Lung (tissue), 12 donors: ENCODE measurements around the gene RTKN2. TPM values are rescaled to one million over a fixed set of nuclear protein-coding genes. Genes with fewer than 3 reads are reported as not detected.
"Not testable (repeated sequence)": the region's sequence is repeated elsewhere in the genome, so short reads cannot be mapped to it uniquely, and the experiment has no call there.

ENCODE experiments used
- ATAC-seq: fragments of 200-7000 bp; cut with Tn5 transposase; one replicate; pipeline ENCODE4 v1.9.1; 2020; ENCODE audit warnings: moderate number of reproducible peaks; ENCODE audit not compliant: insufficient read depth, low FRiP score
- DNase-seq, 3 donors: peaks; one replicate each; pipeline ENCODE4 v3.0.0-alpha.2; 2013 to 2017
- H3K27ac ChIP-seq, 2 donors: one replicate each; pipeline ENCODE4 v1.5.1; 2013; ENCODE audit warnings: mild to moderate bottlenecking in 2 of 2, moderate library complexity in 2 of 2, control low read depth in 1 of 2, inconsistent platforms in 1 of 2, low read depth in 1 of 2, low read length in 1 of 2
- H3K27me3 ChIP-seq, 3 donors: one replicate each; pipeline ENCODE4 v1.5.1; 2013; ENCODE audit warnings: low read length in 2 of 3; ENCODE audit not compliant: control insufficient read depth in 3 of 3, insufficient read depth in 3 of 3
- H3K36me3 ChIP-seq, 4 donors: one replicate each; pipeline ENCODE4 v1.5.1; 2013; ENCODE audit warnings: low read length in 4 of 4, mild to moderate bottlenecking in 1 of 4, moderate library complexity in 1 of 4; ENCODE audit not compliant: control insufficient read depth in 4 of 4, insufficient read depth in 4 of 4
- H3K4me1 ChIP-seq, 5 donors: one replicate each; pipeline ENCODE4 v1.5.1; 2013; ENCODE audit warnings: low read length in 5 of 5, mild to moderate bottlenecking in 2 of 5, moderate library complexity in 1 of 5; ENCODE audit not compliant: control insufficient read depth in 5 of 5, insufficient read depth in 5 of 5
- H3K4me3 ChIP-seq: one replicate; pipeline ENCODE4 v1.5.1; 2013; ENCODE audit warnings: mild to moderate bottlenecking, control low read depth, moderate library complexity
- H3K9ac ChIP-seq, 2 donors: one replicate each; pipeline ENCODE4 v1.5.1; 2013; ENCODE audit warnings: low read length in 2 of 2, control low read depth in 1 of 2; ENCODE audit not compliant: insufficient read depth in 1 of 2
- H3K9me3 ChIP-seq, 4 donors: one replicate each; pipeline ENCODE4 v1.5.1; 2013; ENCODE audit warnings: low read length in 3 of 4, mild to moderate bottlenecking in 1 of 4, moderate library complexity in 1 of 4; ENCODE audit not compliant: control insufficient read depth in 4 of 4, insufficient read depth in 3 of 4
- CTCF ChIP-seq: IDR thresholded peaks from 2 replicates; pipeline ENCODE4 v1.5.1; 2012; ENCODE audit warnings: mild to moderate bottlenecking; ENCODE audit errors: control extremely low read depth, extremely low read depth
- WGBS, 2 donors: extraction: QIAGEN DNeasy Blood & Tissue Kit; methylation state at CpG; one replicate each; pipeline ENCODE4 v1.1.7; 2013; 5-methylcytosine and 5-hydroxymethylcytosine counted together
- polyA plus RNA-seq, 2 donors: library from polyadenylated mRNA; stranded (reverse); fragments of 200-250 nt; gene quantifications; one replicate each; pipeline ENCODE4 v1.2.1, GENCODE V29; 2013
- total RNA-seq, 2 donors: library from RNA; depleted of rRNA in 1 of 2; stranded (reverse); fragments of >200 nt in 1 of 2; gene quantifications; one replicate each; pipeline ENCODE4 v1.2.1, GENCODE V29; 2014 to 2021
- donor health status: control.
- donor health status: control.
- donor health status: Bipolar disorder and iron deficiency.
- donor health status: healthy.
- donor health status: DM: yes; HTN: yes; CAD: no.

RTKN2 gene
- total and polyA plus RNA-seq, 4 donors, result 3.7 to 34.7 (median 16.8) TPM

- Histone ChIP-seq H3K27ac (no peak overlapping the region), H3K9ac (no peak overlapping the region), H3K9me3 (peaks cover 0 to 4% (median 0%) of the 10 kb centered on the region in 4 donors), H3K36me3 (no peaks in the 10 kb centered on the region), H3K27me3 (no peaks in the 10 kb centered on the region), H3K4me1 (peaks cover 0 to 2% (median 0%) of the 10 kb centered on the region in 5 donors), H3K4me3 (no peak overlapping the region)
- ATAC-seq, result no peak
- 96% methylated on average over 7 of the region's 7 CpGs for WGBS, 2 donors
- DNase-seq, result no peak
- no peak for TF ChIP-seq CTCF
Observed at GRCh38 chr10:62303922-62304321, 35.3 kb upstream of the RTKN2 start.

GRCh38 chr10:62302760-62303159 lies 34.1 kb upstream of the RTKN2 start:
- ATAC-seq, result no peak
- TF ChIP-seq CTCF, result no peak

DNA sequence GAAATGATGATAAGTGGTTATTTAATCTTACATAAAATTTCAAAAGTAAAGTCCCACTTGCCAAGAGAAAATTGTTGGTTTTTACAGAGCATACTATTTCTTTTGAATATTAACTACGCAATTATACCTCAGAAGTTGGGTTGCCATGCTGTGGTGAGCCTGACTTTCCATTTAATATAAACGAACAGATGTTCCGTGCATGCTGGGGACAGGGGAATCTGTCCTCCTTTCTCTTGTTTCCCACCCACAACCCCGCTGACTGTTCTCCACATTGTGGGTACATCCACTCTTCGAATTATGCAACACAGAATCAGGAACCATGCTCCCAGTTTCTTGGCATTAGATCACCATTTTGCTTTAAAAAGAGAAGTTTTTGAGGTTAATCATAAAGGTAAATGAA lies 29.2 kb upstream of the RTKN2 start:
- Histone ChIP-seq H3K27me3 (no peaks in the 10 kb centered on the region), H3K36me3 (no peaks in the 10 kb centered on the region), H3K27ac (no peak overlapping the region), H3K4me1 (no peaks in the 10 kb centered on the region), H3K9me3 (no peaks in the 10 kb centered on the region), H3K9ac (no peak overlapping the region), H3K4me3 (no peak overlapping the region)
- 68 to 72% methylated on average over 5 of the region's 5 CpGs for WGBS, 2 donors
- ATAC-seq (no peak), DNase-seq (no peak)
- no peak for TF ChIP-seq CTCF

More at GRCh38 chr10:62302760-62303159, 34.1 kb upstream of the RTKN2 start:
- Histone ChIP-seq H3K4me1 (peaks cover 0 to 2% (median 0%) of the 10 kb centered on the region in 5 donors), H3K4me3 (no peak overlapping the region), H3K9ac (no peak overlapping the region), H3K9me3 (peaks cover 0 to 4% (median 0%) of the 10 kb centered on the region in 4 donors), H3K27ac (no peak overlapping the region), H3K27me3 (no peaks in the 10 kb centered on the region), H3K36me3 (no peaks in the 10 kb centered on the region)
- DNase-seq, result no peak
- 90 to 97% methylated on average over 4 of the region's 4 CpGs for WGBS, 2 donors

- no peaks in the 10 kb centered on the region for H3K27me3 ChIP-seq
- DNase-seq (no peak), ATAC-seq (no peak)
- no peaks in the 10 kb centered on the region for H3K4me1 ChIP-seq
- no peak overlapping the region for H3K4me3 ChIP-seq
- H3K36me3 ChIP-seq, result no peaks in the 10 kb centered on the region
- no peak for TF ChIP-seq CTCF
- no peak overlapping the region for H3K27ac ChIP-seq
- H3K9me3 ChIP-seq, result peaks cover 0 to 2% (median 0%) of the 10 kb centered on the region in 4 donors
- no peak overlapping the region for H3K9ac ChIP-seq
Observed at GRCh38 chr10:62284221-62284620, 15.6 kb upstream of the RTKN2 start.

DNA sequence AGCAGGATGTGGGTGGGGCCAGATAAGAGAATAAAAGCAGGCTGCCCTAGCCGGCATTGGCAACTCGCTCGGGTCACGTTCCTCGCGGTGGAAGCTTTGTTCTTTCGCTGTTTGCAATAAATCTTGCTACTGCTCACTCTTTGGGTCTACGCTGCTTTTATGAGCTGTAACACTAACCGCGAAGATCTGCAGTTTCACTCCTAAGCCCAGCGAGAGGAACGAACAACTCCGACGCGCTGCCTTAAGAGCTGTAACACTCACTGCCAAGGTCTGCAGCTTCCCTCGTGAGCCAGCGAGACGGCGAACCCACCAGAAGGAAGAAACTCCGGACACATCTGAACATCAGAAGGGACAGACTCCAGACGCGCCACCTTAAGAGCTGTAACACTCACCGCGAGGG lies 12.7 kb upstream of the RTKN2 start:
- not testable (repeated sequence) for DNase-seq, H3K4me1 ChIP-seq, H3K9me3 ChIP-seq, H3K27me3 ChIP-seq, H3K9ac ChIP-seq, H3K4me3 ChIP-seq, H3K27ac ChIP-seq, H3K36me3 ChIP-seq, ATAC-seq
- WGBS, 2 donors, result 96 to 97% methylated on average over 24 of the region's 24 CpGs

- not testable (repeated sequence) for H3K27me3 ChIP-seq, DNase-seq, H3K4me3 ChIP-seq, H3K4me1 ChIP-seq, ATAC-seq, H3K9me3 ChIP-seq, H3K27ac ChIP-seq, H3K9ac ChIP-seq, H3K36me3 ChIP-seq
- WGBS, 2 donors, result 94 to 97% methylated on average over 25 to 28 of the region's 28 CpGs
Observed at GRCh38 chr10:62280392-62280791, 11.7 kb upstream of the RTKN2 start.
